RWPE1 (cell line): ENCODE data around the gene AMT.
"Not testable (repeated sequence)": the region's sequence is repeated elsewhere in the genome, so short reads cannot be mapped to it uniquely, and the experiment has no call there.

Experiments
- CTCF ChIA-PET: fragments of 350-600 bp; sonication (Branson Sonifier 250); formaldehyde crosslinking; extraction: SDS; loops from one replicate; lab custom pipeline; 2021; lab: Yijun Ruan, JAX
- POLR2A ChIA-PET: fragments of 400-600 bp; formaldehyde crosslinking; extraction: SDS; loops from one replicate; lab custom pipeline; 2020; ENCODE audit warnings: antibody characterized with exemption; ENCODE audit not compliant: low non-redundant PET; lab: Yijun Ruan, JAX
- DNase-seq: peaks from one replicate; pipeline ENCODE4 v3.0.0; 2012; ENCODE audit warnings: low spot score
- H3K27ac ChIP-seq: fragments of 450-650 bp; 2 replicates; pipeline ENCODE4 v1.5.1; 2017
- TF ChIP-seq, protein P1 (sequence below): fragments of 450-650 bp; conservative IDR thresholded peaks from 2 replicates; pipeline ENCODE4 v1.5.1; 2017; ENCODE audit warnings: low read depth, mild to moderate bottlenecking

AMT gene

DNA sequence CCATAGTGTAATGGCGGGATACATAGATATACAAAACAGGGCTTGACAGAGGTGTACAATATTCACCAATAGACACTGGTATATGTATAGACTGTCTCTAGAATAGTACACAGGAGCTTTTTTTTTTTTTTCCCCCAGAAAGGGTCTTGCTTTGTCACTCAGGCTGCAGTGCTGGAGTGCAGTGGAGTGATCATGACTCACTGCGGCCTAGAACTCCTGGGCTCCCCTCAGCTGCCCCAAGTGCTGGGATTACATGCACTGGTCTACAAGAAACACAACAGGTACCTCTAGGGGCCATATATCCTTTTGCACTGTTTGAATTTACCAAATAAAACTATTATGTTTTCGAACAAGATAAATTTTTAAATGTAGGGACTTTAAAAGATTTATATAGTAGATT lies 22.8 kb downstream of the AMT start:
- POLR2A ChIA-PET: no interaction called here
- H3K27ac ChIP-seq: no peak overlapping the region
- CTCF ChIA-PET: interaction anchor here (0.5 kb wide), 2 partner anchors 51 to 106 kb away, joined by 7 to 9 read pairs; no protein-coding TSS in a partner anchor
- no peak for DNase-seq
- TF ChIP-seq, protein P1, sequence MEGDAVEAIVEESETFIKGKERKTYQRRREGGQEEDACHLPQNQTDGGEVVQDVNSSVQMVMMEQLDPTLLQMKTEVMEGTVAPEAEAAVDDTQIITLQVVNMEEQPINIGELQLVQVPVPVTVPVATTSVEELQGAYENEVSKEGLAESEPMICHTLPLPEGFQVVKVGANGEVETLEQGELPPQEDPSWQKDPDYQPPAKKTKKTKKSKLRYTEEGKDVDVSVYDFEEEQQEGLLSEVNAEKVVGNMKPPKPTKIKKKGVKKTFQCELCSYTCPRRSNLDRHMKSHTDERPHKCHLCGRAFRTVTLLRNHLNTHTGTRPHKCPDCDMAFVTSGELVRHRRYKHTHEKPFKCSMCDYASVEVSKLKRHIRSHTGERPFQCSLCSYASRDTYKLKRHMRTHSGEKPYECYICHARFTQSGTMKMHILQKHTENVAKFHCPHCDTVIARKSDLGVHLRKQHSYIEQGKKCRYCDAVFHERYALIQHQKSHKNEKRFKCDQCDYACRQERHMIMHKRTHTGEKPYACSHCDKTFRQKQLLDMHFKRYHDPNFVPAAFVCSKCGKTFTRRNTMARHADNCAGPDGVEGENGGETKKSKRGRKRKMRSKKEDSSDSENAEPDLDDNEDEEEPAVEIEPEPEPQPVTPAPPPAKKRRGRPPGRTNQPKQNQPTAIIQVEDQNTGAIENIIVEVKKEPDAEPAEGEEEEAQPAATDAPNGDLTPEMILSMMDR: no peak

DNA sequence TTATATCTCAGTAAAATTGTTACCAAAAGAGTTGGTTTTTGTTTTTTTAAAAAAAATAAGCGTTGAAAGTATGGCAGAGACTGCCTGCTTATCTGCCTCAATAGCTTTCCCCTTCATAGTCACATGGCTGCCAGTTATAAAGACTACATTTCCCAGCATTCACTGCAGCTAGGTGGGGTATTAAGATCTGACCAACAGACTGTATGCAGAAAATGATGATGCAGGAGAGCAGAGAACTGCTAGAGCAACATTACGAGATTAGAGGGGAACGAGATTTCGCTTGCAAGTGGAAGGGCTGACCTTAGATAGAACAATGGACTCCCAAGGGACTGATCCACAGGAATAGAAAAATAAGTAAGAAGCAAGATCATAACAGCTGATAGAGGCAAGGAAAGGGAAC lies 24.8 kb downstream of the AMT start:
- no peak overlapping the region for H3K27ac ChIP-seq
- TF ChIP-seq, protein P1: no peak
- DNase-seq: no peak
- CTCF ChIA-PET: no interaction called here
- POLR2A ChIA-PET: interaction anchor here (0.6 to 0.7 kb wide), 2 partner anchors 10 to 670 kb away, joined by 6 to 9 read pairs; no protein-coding TSS in a partner anchor

- CTCF ChIA-PET, DNase-seq, H3K27ac ChIP-seq: not testable (repeated sequence)
- POLR2A ChIA-PET: interaction anchor here (0.7 kb wide), 1 partner anchor 16 kb away, joined by 5 read pairs; no protein-coding TSS in a partner anchor
These were observed 31.0 kb downstream of the AMT start for GRCh38 chr3:49391310-49391709.

GRCh38 chr3:49389297-49389696 lies 33.0 kb downstream of the AMT start:
- no peak for DNase-seq
- ChIA-PET POLR2A (no interaction called here), CTCF (interaction anchor here (0.6 kb wide), 1 partner anchor 80 kb away, joined by 3 read pairs; no protein-coding TSS in a partner anchor)
- TF ChIP-seq, protein P1: no peak
- H3K27ac ChIP-seq: peak overlapping the region; percentile 46

GRCh38 chr3:49388289-49388820 lies 33.9 kb downstream of the AMT start:
- H3K27ac ChIP-seq: peak overlapping the region; percentile 22; the same call in 1 of the 2 replicates
- TF ChIP-seq, protein P1: no peak
- CTCF ChIA-PET: no interaction called here
- POLR2A ChIA-PET: no interaction called here
- no peak for DNase-seq

GRCh38 chr3:49387721-49388120 lies 34.6 kb downstream of the AMT start:
- H3K27ac ChIP-seq: peak overlapping the region; percentile 22; the same call in 1 of the 2 replicates
- no peak for DNase-seq
- TF ChIP-seq, protein P1: no peak
- POLR2A ChIA-PET: interaction anchor here (0.7 kb wide), 1 partner anchor 10 kb away, joined by 9 read pairs; no protein-coding TSS in a partner anchor
- CTCF ChIA-PET: no interaction called here

- POLR2A ChIA-PET: no interaction called here
- CTCF ChIA-PET: no interaction called here
- TF ChIP-seq, protein P1: no peak
- H3K27ac ChIP-seq: no peak overlapping the region
- DNase-seq: no peak
These were observed 36.1 kb downstream of the AMT start for GRCh38 chr3:49386056-49386756.
